ENCODE data around the gene ERVFRD-1. TPM values are rescaled to one million over a fixed set of nuclear protein-coding genes. Genes with fewer than 3 reads are reported as not detected.
A peak's percentile ranks its signal among the peaks of the same experiment; 100 is the strongest.
"Not testable (repeated sequence)": the region's sequence is repeated elsewhere in the genome, so short reads cannot be mapped to it uniquely, and the experiment has no call there.

The ERVFRD-1 gene
- total RNA-seq, 4 donors from 2014 or later: 0.12 to 0.27 TPM; not detected in 2

GRCh38 chr6:11120271-11121005 is 8.9 kb upstream of the ERVFRD-1 start:
- Histone ChIP-seq H3K4me1 (peaks cover 0 to 29% (median 0%) of the 10 kb centered on the region in 3 donors), H3K9me3 (no peaks in the 10 kb centered on the region), H3K36me3 (no peaks in the 10 kb centered on the region), H3K27me3 (no peaks in the 10 kb centered on the region), H3K27ac (no peak overlapping the region), H3K4me3 (no peak overlapping the region)
- 59 to 68% methylated on average over 4 of the region's 4 CpGs for WGBS, 2 donors (ENCODE audit: low coverage in 1 of 2)
- no peak for ATAC-seq
- TF ChIP-seq EP300 (IDR thresholded peaks at IDR 0.05): no peak
- no peak for TF ChIP-seq CTCF (IDR thresholded peaks at IDR 0.05)
- no peak for TF ChIP-seq POLR2AphosphoS5 (IDR thresholded peaks at IDR 0.05)
- TF ChIP-seq POLR2A (IDR thresholded peaks at IDR 0.05): no peak

GRCh38 chr6:11115808-11116536 is 4.4 kb upstream of the ERVFRD-1 start:
- ATAC-seq, H3K36me3 ChIP-seq: not testable (repeated sequence)
- 80 to 82% methylated on average over 1 to 7 of the region's 11 CpGs for WGBS, 2 donors (ENCODE audit: low coverage in 1 of 2)

GRCh38 chr6:11113038-11113437 is 1.5 kb upstream of the ERVFRD-1 start:
- Histone ChIP-seq H3K4me3 (no peak overlapping the region), H3K36me3 (no peaks in the 10 kb centered on the region), H3K4me1 (peaks cover 0 to 5% (median 0%) of the 10 kb centered on the region in 3 donors), H3K9me3 (no peaks in the 10 kb centered on the region), H3K27ac (no peak overlapping the region), H3K27me3 (no peaks in the 10 kb centered on the region)
- ATAC-seq: no peak
- WGBS, 2 donors (ENCODE audit: low coverage in 1 of 2): 85 to 89% methylated on average over 2 to 4 of the region's 4 CpGs
- TF ChIP-seq EP300 (IDR thresholded peaks at IDR 0.05) (no peak), CTCF (IDR thresholded peaks at IDR 0.05) (no peak), POLR2AphosphoS5 (IDR thresholded peaks at IDR 0.05) (no peak), POLR2A (IDR thresholded peaks at IDR 0.05) (no peak)

More at GRCh38 chr6:11115808-11116536, 4.4 kb upstream of the ERVFRD-1 start:
- peaks cover 0 to 21% (median 0%) of the 10 kb centered on the region in 3 donors for H3K4me1 ChIP-seq
- not testable (repeated sequence) for H3K4me3 ChIP-seq, H3K27ac ChIP-seq, H3K27me3 ChIP-seq, H3K9me3 ChIP-seq

GRCh38 chr6:11111769-11112437 is 378 bp upstream of the ERVFRD-1 start:
- Histone ChIP-seq H3K9me3 (no peaks in the 10 kb centered on the region), H3K27me3 (no peaks in the 10 kb centered on the region), H3K4me1 (peaks cover 0 to 5% (median 0%) of the 10 kb centered on the region in 3 donors), H3K36me3 (no peaks in the 10 kb centered on the region), H3K27ac (no peak overlapping the region), H3K4me3 (peak overlapping the region in 1 of 2 donors; percentile 8)
- TF ChIP-seq POLR2AphosphoS5 (IDR thresholded peaks at IDR 0.05) (no peak), CTCF (IDR thresholded peaks at IDR 0.05) (no peak), POLR2A (IDR thresholded peaks at IDR 0.05) (no peak), EP300 (IDR thresholded peaks at IDR 0.05) (no peak)
- ATAC-seq: no peak
- WGBS, 2 donors (ENCODE audit: low coverage in 1 of 2): 69 to 71% methylated on average over 4 to 8 of the region's 9 CpGs

- H3K27me3 ChIP-seq: no peaks in the 10 kb centered on the region
- no peak overlapping the region for H3K4me3 ChIP-seq
- no peaks in the 10 kb centered on the region for H3K36me3 ChIP-seq
- TF ChIP-seq CTCF (IDR thresholded peaks at IDR 0.05) (no peak), POLR2A (IDR thresholded peaks at IDR 0.05) (no peak), EP300 (IDR thresholded peaks at IDR 0.05) (no peak), POLR2AphosphoS5 (IDR thresholded peaks at IDR 0.05) (no peak)
- no peak for ATAC-seq
- H3K27ac ChIP-seq: no peak overlapping the region
- H3K4me1 ChIP-seq: peaks cover 0 to 5% (median 0%) of the 10 kb centered on the region in 3 donors
- H3K9me3 ChIP-seq: no peaks in the 10 kb centered on the region
Observed at GRCh38 chr6:11108726-11109125, 2.8 kb downstream of the ERVFRD-1 start.
